GM19372 (cell line): ENCODE measurements around the gene GRIA1.

Source experiments
- ATAC-seq: cut with Tn5 transposase; IDR thresholded peaks from one replicate; pipeline ENCODE4 v1.9.1; 2021; ENCODE audit warnings: mild to moderate bottlenecking, low read depth, moderate library complexity; ENCODE audit not compliant: unreplicated experiment

The GRIA1 gene

GRCh38 chr5:153654504-153655200 lies 164.2 kb downstream of the GRIA1 start:
- ATAC-seq, result no peak

- no peak for ATAC-seq
Measured at GRCh38 chr5:153655201-153655510, 164.7 kb downstream of the GRIA1 start.

GRCh38 chr5:153658149-153658548 lies 167.7 kb downstream of the GRIA1 start:
- no peak for ATAC-seq

- ATAC-seq, result no peak
Measured at GRCh38 chr5:153658606-153659005, 168.1 kb downstream of the GRIA1 start.

GRCh38 chr5:153659039-153659736 lies 168.7 kb downstream of the GRIA1 start:
- ATAC-seq, result no peak

GRCh38 chr5:153660919-153661318 lies 170.4 kb downstream of the GRIA1 start:
- no peak for ATAC-seq

- ATAC-seq, result no peak
Measured at GRCh38 chr5:153661897-153662296, 171.4 kb downstream of the GRIA1 start.

GRCh38 chr5:153670101-153670500 lies 179.6 kb downstream of the GRIA1 start:
- no peak for ATAC-seq

- no peak for ATAC-seq
Measured at GRCh38 chr5:153671653-153672346, 181.3 kb downstream of the GRIA1 start.

- ATAC-seq, result no peak
Measured at GRCh38 chr5:153672347-153673090, 182.0 kb downstream of the GRIA1 start.

- no peak for ATAC-seq
Measured at GRCh38 chr5:153674356-153674755, 183.9 kb downstream of the GRIA1 start.

GRCh38 chr5:153676406-153676805 lies 185.9 kb downstream of the GRIA1 start:
- no peak for ATAC-seq

GRCh38 chr5:153676821-153677220 lies 186.4 kb downstream of the GRIA1 start:
- no peak for ATAC-seq

- ATAC-seq, result no peak
Measured at GRCh38 chr5:153678617-153679329, 188.3 kb downstream of the GRIA1 start.

- no peak for ATAC-seq
Measured at GRCh38 chr5:153690236-153690635, 199.8 kb downstream of the GRIA1 start.

- no peak for ATAC-seq
Measured at GRCh38 chr5:153696256-153696655, 205.8 kb downstream of the GRIA1 start.

- no peak for ATAC-seq
Measured at GRCh38 chr5:153699035-153699434, 208.6 kb downstream of the GRIA1 start.

- ATAC-seq, result no peak
Measured at GRCh38 chr5:153700940-153701339, 210.5 kb downstream of the GRIA1 start.

- ATAC-seq, result no peak
Measured at GRCh38 chr5:153702265-153702664, 211.8 kb downstream of the GRIA1 start.

- no peak for ATAC-seq
Measured at GRCh38 chr5:153704110-153704509, 213.6 kb downstream of the GRIA1 start.
